SU-DHL-6 (cell line): ENCODE measurements around the gene ARL16.

ENCODE experiments used
- H2AFZ ChIP-seq: fragments of 200-600 bp; sonication (generic); 2 replicates; pipeline ENCODE4 v1.6.1; 2014; ENCODE audit warnings: low read depth, mild to moderate bottlenecking, moderate library complexity, mixed read lengths, antibody characterized with exemption, low read length; ENCODE audit not compliant: severe bottlenecking
- H3F3A ChIP-seq: fragments of 200-600 bp; shearing (Covaris generic); 2 replicates; pipeline ENCODE4 v1.6.0; 2016; ENCODE audit warnings: antibody characterized with exemption, mild to moderate bottlenecking; ENCODE audit not compliant: insufficient read depth
- H3K27ac ChIP-seq: fragments of 200-600 bp; sonication (generic); 2 replicates; pipeline ENCODE4 v1.5.1; 2016; ENCODE audit warnings: low read depth, mild to moderate bottlenecking, low read length, moderate library complexity, mixed read lengths
- H3K27me3 ChIP-seq: fragments of 200-600 bp; sonication (generic), shearing (Covaris generic); 2 replicates; pipeline ENCODE4 v1.6.0; 2014; ENCODE audit warnings: mild to moderate bottlenecking, low read length
- H3K36me3 ChIP-seq: fragments of 200-600 bp; sonication (generic); 2 replicates; pipeline ENCODE4 v1.6.1; 2014; ENCODE audit warnings: mild to moderate bottlenecking, low read length, mixed read lengths
- H3K4me2 ChIP-seq: fragments of 300-600, 200-600 bp; shearing (Covaris generic), sonication (generic); 2 replicates; pipeline ENCODE4 v1.6.0; 2014; ENCODE audit warnings: low read length, low read depth, mild to moderate bottlenecking; ENCODE audit not compliant: poor library complexity, severe bottlenecking
- H3K4me3 ChIP-seq: fragments of 200-600 bp; sonication (generic); 2 replicates; pipeline ENCODE4 v1.5.1; 2014; ENCODE audit warnings: antibody characterized with exemption, low read length, mild to moderate bottlenecking, mixed read lengths; ENCODE audit not compliant: insufficient read depth, poor library complexity, severe bottlenecking
- H3K79me2 ChIP-seq: fragments of 200-600 bp; sonication (generic); 2 replicates; pipeline ENCODE4 v1.6.1; 2014; ENCODE audit warnings: mild to moderate bottlenecking, low read length, moderate library complexity; ENCODE audit not compliant: insufficient read depth
- H3K9ac ChIP-seq: fragments of 200-600 bp; sonication (generic); 2 replicates; pipeline ENCODE4 v1.7.0; 2014; ENCODE audit warnings: mild to moderate bottlenecking, low read length
- H3K9me2 ChIP-seq: fragments of 200-600 bp; sonication (generic); replicated peaks from 2 replicates; pipeline ENCODE4 v1.6.1; 2014; ENCODE audit warnings: low read length; ENCODE audit not compliant: insufficient read depth
- H3K9me3 ChIP-seq: fragments of 200-600 bp; sonication (generic); 2 replicates; pipeline ENCODE4 v1.6.1; 2014; ENCODE audit warnings: low read length, mixed read lengths; ENCODE audit not compliant: insufficient read depth
- H4K20me1 ChIP-seq: fragments of 200-600 bp; sonication (generic); 2 replicates; pipeline ENCODE4 v1.6.1; 2014; ENCODE audit warnings: low read depth, mild to moderate bottlenecking, antibody characterized with exemption, low read length, moderate library complexity, mixed read lengths
- CTCF ChIP-seq: fragments of 200-600 bp; sonication (generic); IDR thresholded peaks from one replicate; pipeline ENCODE4 v1.5.1; 2017; ENCODE audit warnings: antibody characterized with exemption, mild to moderate bottlenecking, low read length, moderate library complexity; ENCODE audit not compliant: insufficient read depth, poor library complexity, severe bottlenecking
- EZH2phosphoT487 ChIP-seq: fragments of 200-600 bp; sonication (generic), shearing (Covaris generic); conservative IDR thresholded peaks from 2 replicates; pipeline ENCODE4 v1.6.1; 2018; ENCODE audit warnings: mild to moderate bottlenecking, antibody characterized with exemption, low read length, moderate library complexity, mixed read lengths

The ARL16 gene

GRCh38 chr17:81665205-81666091 lies 18.1 kb downstream of the ARL16 start:
- Histone ChIP-seq H3K4me3 (peak overlapping the region; percentile 76), H4K20me1 (no peaks in the 10 kb centered on the region), H2AFZ (no peak overlapping the region), H3K4me2 (peak overlapping the region; percentile 86), H3K9ac (peak overlapping the region; percentile 94), H3K9me3 (no peaks in the 10 kb centered on the region), H3F3A (0 out of 2 replicates have a peak, but pooled peaks cover 8% of the 10 kb centered on the region), H3K27ac (peak overlapping the region; percentile 63), H3K79me2 (peaks cover 27% of the 10 kb centered on the region), H3K9me2 (no peaks in the 10 kb centered on the region), H3K36me3 (peaks cover 6% of the 10 kb centered on the region; the same call in 1 of the 2 replicates), H3K27me3 (no peaks in the 10 kb centered on the region)
- TF ChIP-seq EZH2phosphoT487 (no peak), CTCF (no peak)

- H3K4me3 ChIP-seq, result no peak overlapping the region
- no peak overlapping the region for H3K4me2 ChIP-seq
- no peak overlapping the region for H3K27ac ChIP-seq
Observed at GRCh38 chr17:81664051-81664470, 19.5 kb downstream of the ARL16 start.

GRCh38 chr17:81662002-81662401 lies 21.6 kb downstream of the ARL16 start:
- no peak for TF ChIP-seq EZH2phosphoT487
- TF ChIP-seq CTCF, result no peak
- Histone ChIP-seq H2AFZ (no peak overlapping the region), H3K27me3 (no peaks in the 10 kb centered on the region), H3K9ac (no peak overlapping the region), H3K4me3 (no peak overlapping the region), H3K9me3 (no peaks in the 10 kb centered on the region), H4K20me1 (no peaks in the 10 kb centered on the region), H3K79me2 (peaks cover 11% of the 10 kb centered on the region), H3K4me2 (no peak overlapping the region), H3K9me2 (no peaks in the 10 kb centered on the region), H3K36me3 (no peaks in the 10 kb centered on the region), H3F3A (0 out of 2 replicates have a peak, but pooled peaks cover 8% of the 10 kb centered on the region), H3K27ac (no peak overlapping the region)

More at GRCh38 chr17:81664051-81664470, 19.5 kb downstream of the ARL16 start:
- Histone ChIP-seq H3K9me3 (no peaks in the 10 kb centered on the region), H3K9me2 (no peaks in the 10 kb centered on the region), H3K9ac (no peak overlapping the region), H3F3A (0 out of 2 replicates have a peak, but pooled peaks cover 8% of the 10 kb centered on the region), H3K36me3 (no peaks in the 10 kb centered on the region; the same call in 1 of the 2 replicates), H4K20me1 (no peaks in the 10 kb centered on the region), H2AFZ (no peak overlapping the region), H3K79me2 (peaks cover 27% of the 10 kb centered on the region), H3K27me3 (no peaks in the 10 kb centered on the region)
- TF ChIP-seq CTCF (no peak), EZH2phosphoT487 (no peak)
